ENCODE measurements around the gene ANAPC13. TPM values are rescaled to one million over a fixed set of nuclear protein-coding genes. Genes with fewer than 3 reads are reported as not detected.

Gene ANAPC13
- total and polyA plus RNA-seq, 2 of the 13 experiments (the other 11 are each of a cell fraction or from before 2014, with no cell fraction given) = 48.7 to 69.1 TPM

DNA sequence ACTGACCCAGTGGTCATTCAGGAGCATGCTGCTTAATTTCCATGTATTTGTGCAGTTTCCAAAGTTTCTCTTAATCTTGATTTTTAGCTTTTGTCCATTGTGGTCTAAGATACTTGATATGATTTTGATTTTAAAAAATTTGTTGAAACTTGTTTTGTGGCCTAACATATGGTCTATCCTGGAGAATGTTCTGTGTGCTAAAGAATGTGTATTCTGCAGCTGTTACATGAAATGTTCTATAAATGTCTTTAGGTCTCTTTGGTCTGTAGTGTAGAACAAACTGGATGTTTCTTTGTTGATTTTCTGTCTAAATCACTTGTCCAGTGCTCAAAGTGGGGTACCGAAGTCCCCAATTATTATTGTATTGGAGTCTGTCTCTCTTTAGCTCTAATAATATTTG is 17.5 kb upstream of the ANAPC13 start:
- ChIA-PET POLR2A (interaction anchor here (1.0 kb wide), 1 partner anchor 18 kb away, joined by 3 read pairs; the partner anchor contains the start of genes ANAPC13 and CEP63), CTCF (ENCODE audit: low intra/inter-chr PET ratio, low total read pairs) (no interaction called here)
- Histone ChIP-seq H3K79me2 (ENCODE audit: insufficient read depth, low read length) (peaks cover 32% of the 10 kb centered on the region), H3K27me3 (ENCODE audit: control insufficient read depth in 1 of 2, insufficient read depth in 2 of 2, low read length in 2 of 2) (no peaks in the 10 kb centered on the region), H4K20me1 (ENCODE audit: insufficient read depth, low read length) (no peaks in the 10 kb centered on the region), H3K9me3 (ENCODE audit: low read length) (peaks cover 10% of the 10 kb centered on the region; the same call in 1 of the 2 replicates), H3K36me3 (replicated peaks in 1 of 2; ENCODE audit: control insufficient read depth in 1 of 2, insufficient read depth in 2 of 2, low read length in 2 of 2) (peaks cover 0 to 2% of the 10 kb centered on the region in 2 experiments; a peak in 2 of 5 replicates), H3K4me1 (ENCODE audit: insufficient read depth, low read length) (no peaks in the 10 kb centered on the region), H2AFZ (ENCODE audit: low read length) (no peak overlapping the region), H3K9ac (ENCODE audit: insufficient read depth, low read depth, low read length) (no peak overlapping the region), H3K27ac (ENCODE audit: extremely low read length, insufficient read depth, low read length) (no peak overlapping the region), H3K4me2 (ENCODE audit: low read depth, low read length) (no peak overlapping the region), H3K4me3 (replicated peaks in 1 of 3; ENCODE audit: insufficient read depth in 1 of 3, low read depth in 2 of 3, low read length in 3 of 3) (no peak overlapping the region)
- WGBS (ENCODE audit: low lambda C conversion rate) = 100% methylated on average over 1 of the region's 1 CpG
- BruUV-seq (replicated peaks) = no TSS peak
- TF ChIP-seq KLF15 (CRISPR knock-in tag; IDR thresholded peaks at IDR 0.05; ENCODE audit: borderline replicate concordance) = no peak
- TF ChIP-seq POLR2G (IDR thresholded peaks at IDR 0.05; ENCODE audit: low read depth, low read length) = no peak
- no peak for TF ChIP-seq GLI4 (CRISPR knock-in tag; IDR thresholded peaks at IDR 0.05; ENCODE audit: borderline replicate concordance)
- TF ChIP-seq SOX5 (CRISPR knock-in tag; IDR thresholded peaks at IDR 0.05; ENCODE audit: borderline replicate concordance) = no peak
- in situ Hi-C loops (cut with HindIII; ENCODE audit: extremely low pct_ligation_motif_present, low pct_unique_long_range_greater_than_20kb) = no loop called here
- ATAC-seq (no peak), FAIRE-seq (no peak), DNase-seq (ENCODE audit: low spot score) (no peak)
- intact Hi-C loops (cut with micrococcal nuclease; ENCODE audit: unreplicated experiment) = no loop called here

DNA sequence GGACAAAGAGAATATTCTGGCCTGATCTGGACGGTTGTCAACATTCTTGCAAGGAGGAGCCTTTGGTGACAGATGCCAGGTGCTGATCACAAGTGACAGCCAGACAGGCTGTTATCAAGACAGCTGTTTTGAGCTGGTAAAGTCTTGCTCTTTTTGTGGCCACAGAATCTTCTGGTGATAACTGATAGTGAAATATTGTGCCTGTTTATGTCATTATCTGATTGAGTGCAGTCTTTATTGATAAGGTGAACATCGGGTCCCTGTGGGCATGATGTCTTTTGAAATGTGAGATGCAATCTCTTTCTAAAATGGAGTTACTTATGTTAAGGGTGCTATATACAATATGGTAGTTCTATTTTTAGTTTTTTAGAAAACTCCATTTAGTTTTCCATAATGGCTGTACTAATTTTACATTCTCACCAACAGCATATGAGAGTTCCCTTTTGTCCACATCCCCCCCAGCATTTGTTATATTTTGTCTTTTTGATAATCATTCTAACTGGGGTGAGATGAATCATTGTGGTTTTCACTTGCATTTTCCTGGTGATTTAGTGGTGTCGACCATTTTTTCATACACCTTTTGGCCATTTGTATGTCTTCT is 10.8 kb upstream of the ANAPC13 start:
- H4K20me1 ChIP-seq (ENCODE audit: insufficient read depth, low read length) = 0 out of 2 replicates have a peak, but pooled peaks cover 7% of the 10 kb centered on the region
- 90% methylated on average over 3 of the region's 3 CpGs for WGBS (ENCODE audit: low lambda C conversion rate)
- in situ Hi-C loops (cut with HindIII; ENCODE audit: extremely low pct_ligation_motif_present, low pct_unique_long_range_greater_than_20kb) (no loop called here), intact Hi-C loops (cut with micrococcal nuclease; ENCODE audit: unreplicated experiment) (no loop called here)
- no peak overlapping the region for H3K9ac ChIP-seq (ENCODE audit: insufficient read depth, low read depth, low read length)
- no peaks in the 10 kb centered on the region for H3K27me3 ChIP-seq (ENCODE audit: control insufficient read depth in 1 of 2, insufficient read depth in 2 of 2, low read length in 2 of 2)
- FAIRE-seq (no peak), ATAC-seq (no peak), DNase-seq (ENCODE audit: low spot score) (no peak)
- ChIA-PET CTCF (ENCODE audit: low intra/inter-chr PET ratio, low total read pairs) (no interaction called here), POLR2A (no interaction called here)
- H2AFZ ChIP-seq (ENCODE audit: low read length) = no peak overlapping the region
- no peaks in the 10 kb centered on the region for H3K9me3 ChIP-seq (ENCODE audit: low read length)
- no TSS peak for BruUV-seq (replicated peaks)
- H3K27ac ChIP-seq (ENCODE audit: extremely low read length, insufficient read depth, low read length) = no peak overlapping the region
- no peak overlapping the region for H3K4me3 ChIP-seq (replicated peaks in 1 of 3; ENCODE audit: insufficient read depth in 1 of 3, low read depth in 2 of 3, low read length in 3 of 3)
- peaks cover 40% of the 10 kb centered on the region for H3K79me2 ChIP-seq (ENCODE audit: insufficient read depth, low read length)
- 0 out of 5 replicates have a peak, but pooled peaks cover 0 to 7% of the 10 kb centered on the region in 2 experiments for H3K36me3 ChIP-seq (replicated peaks in 1 of 2; ENCODE audit: control insufficient read depth in 1 of 2, insufficient read depth in 2 of 2, low read length in 2 of 2)
- no peak overlapping the region for H3K4me2 ChIP-seq (ENCODE audit: low read depth, low read length)
- no peaks in the 10 kb centered on the region for H3K4me1 ChIP-seq (ENCODE audit: insufficient read depth, low read length)
- TF ChIP-seq ZNF773 (CRISPR knock-in tag; IDR thresholded peaks at IDR 0.05; ENCODE audit: borderline replicate concordance) = no peak
- no peak for TF ChIP-seq FOSL1 (CRISPR knock-in tag; IDR thresholded peaks at IDR 0.05; ENCODE audit: borderline replicate concordance)
- TF ChIP-seq ZFP41 (CRISPR knock-in tag; IDR thresholded peaks at IDR 0.05; ENCODE audit: borderline replicate concordance) = no peak
- TF ChIP-seq, protein P1, sequence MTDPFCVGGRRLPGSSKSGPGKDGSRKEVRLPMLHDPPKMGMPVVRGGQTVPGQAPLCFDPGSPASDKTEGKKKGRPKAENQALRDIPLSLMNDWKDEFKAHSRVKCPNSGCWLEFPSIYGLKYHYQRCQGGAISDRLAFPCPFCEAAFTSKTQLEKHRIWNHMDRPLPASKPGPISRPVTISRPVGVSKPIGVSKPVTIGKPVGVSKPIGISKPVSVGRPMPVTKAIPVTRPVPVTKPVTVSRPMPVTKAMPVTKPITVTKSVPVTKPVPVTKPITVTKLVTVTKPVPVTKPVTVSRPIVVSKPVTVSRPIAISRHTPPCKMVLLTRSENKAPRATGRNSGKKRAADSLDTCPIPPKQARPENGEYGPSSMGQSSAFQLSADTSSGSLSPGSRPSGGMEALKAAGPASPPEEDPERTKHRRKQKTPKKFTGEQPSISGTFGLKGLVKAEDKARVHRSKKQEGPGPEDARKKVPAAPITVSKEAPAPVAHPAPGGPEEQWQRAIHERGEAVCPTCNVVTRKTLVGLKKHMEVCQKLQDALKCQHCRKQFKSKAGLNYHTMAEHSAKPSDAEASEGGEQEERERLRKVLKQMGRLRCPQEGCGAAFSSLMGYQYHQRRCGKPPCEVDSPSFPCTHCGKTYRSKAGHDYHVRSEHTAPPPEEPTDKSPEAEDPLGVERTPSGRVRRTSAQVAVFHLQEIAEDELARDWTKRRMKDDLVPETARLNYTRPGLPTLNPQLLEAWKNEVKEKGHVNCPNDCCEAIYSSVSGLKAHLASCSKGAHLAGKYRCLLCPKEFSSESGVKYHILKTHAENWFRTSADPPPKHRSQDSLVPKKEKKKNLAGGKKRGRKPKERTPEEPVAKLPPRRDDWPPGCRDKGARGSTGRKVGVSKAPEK (CRISPR knock-in tag; IDR thresholded peaks at IDR 0.05; ENCODE audit: borderline replicate concordance) = no peak
- TF ChIP-seq ZNF781 (CRISPR knock-in tag; IDR thresholded peaks at IDR 0.05; ENCODE audit: borderline replicate concordance, not compliant biosample characterization) = no peak
- TF ChIP-seq ZNF549 (CRISPR knock-in tag; IDR thresholded peaks at IDR 0.05) = no peak
- TF ChIP-seq U2AF1 (optimal IDR thresholded peaks at IDR 0.05; ENCODE audit: low read depth, low read length) = no peak
- TF ChIP-seq SALL2 (CRISPR knock-in tag; IDR thresholded peaks at IDR 0.05) = no peak
- no peak for TF ChIP-seq RAD21 (CRISPR knock-in tag; IDR thresholded peaks at IDR 0.05)
- no peak for TF ChIP-seq ZNF354B (CRISPR knock-in tag; IDR thresholded peaks at IDR 0.05)

Data from HepG2 (cell line).